Globus pallidus (tissue), 1 donor: ENCODE measurements around the gene SARS2.
A peak's percentile ranks its signal among the peaks of the same experiment; 100 is the strongest.
"Not testable (repeated sequence)": the region's sequence is repeated elsewhere in the genome, so short reads cannot be mapped to it uniquely, and the experiment has no call there.

Source experiments
- DNase-seq: peaks from one replicate; pipeline ENCODE4 v3.0.0-alpha.2; 2015; ENCODE audit warnings: low spot score

SARS2 gene

GRCh38 chr19:38946229-38947010 is 15.9 kb upstream of the SARS2 start:
- DNase-seq: no peak

- no peak for DNase-seq
Measured at GRCh38 chr19:38945562-38946228, 15.1 kb upstream of the SARS2 start.

- no peak for DNase-seq
Measured at GRCh38 chr19:38944981-38945506, 14.5 kb upstream of the SARS2 start.

- DNase-seq: no peak
Measured at GRCh38 chr19:38942471-38943181, 12.1 kb upstream of the SARS2 start.

- DNase-seq: no peak
Measured at GRCh38 chr19:38941979-38942378, 11.4 kb upstream of the SARS2 start.

GRCh38 chr19:38941466-38941865 is 10.9 kb upstream of the SARS2 start:
- not testable (repeated sequence) for DNase-seq

GRCh38 chr19:38939957-38940356 is 9.4 kb upstream of the SARS2 start:
- no peak for DNase-seq

- no peak for DNase-seq
Measured at GRCh38 chr19:38933544-38933943, 3.0 kb upstream of the SARS2 start.

- DNase-seq: no peak
Measured at GRCh38 chr19:38932425-38933179, 2.0 kb upstream of the SARS2 start.

GRCh38 chr19:38931521-38931793 is 894 bp upstream of the SARS2 start:
- no peak for DNase-seq

GRCh38 chr19:38930776-38931520 is 385 bp upstream of the SARS2 start, which contains the start of gene MRPS12:
TSS of gene MRPS12 (plus strand) at chr19:38930944. CDS start at chr19:38931295, 351 bp downstream.
- DNase-seq: peak; percentile 99

GRCh38 chr19:38928391-38929001 is 2.1 kb downstream of the SARS2 start:
- DNase-seq: no peak

- no peak for DNase-seq
Measured at GRCh38 chr19:38924388-38924787, 6.2 kb downstream of the SARS2 start.

- no peak for DNase-seq
Measured at GRCh38 chr19:38922482-38922881, 8.1 kb downstream of the SARS2 start.

GRCh38 chr19:38921420-38922274 is 8.9 kb downstream of the SARS2 start:
- DNase-seq: no peak

- DNase-seq: no peak
Measured at GRCh38 chr19:38920602-38921419, 9.8 kb downstream of the SARS2 start.

GRCh38 chr19:38919837-38920601 is 10.5 kb downstream of the SARS2 start:
- DNase-seq: no peak

- DNase-seq: no peak
Measured at GRCh38 chr19:38918526-38918925, 12.0 kb downstream of the SARS2 start.
